CD4-positive, alpha-beta memory T cell (primary cell): ENCODE data around the gene ORAI2. TPM values are rescaled to one million over a fixed set of nuclear protein-coding genes. Genes with fewer than 3 reads are reported as not detected.
"Not testable (repeated sequence)": the region's sequence is repeated elsewhere in the genome, so short reads cannot be mapped to it uniquely, and the experiment has no call there.

Experiments
- CTCF ChIA-PET: fragments of 350-600 bp; sonication (Branson Sonifier 250); formaldehyde crosslinking; loops from one replicate; lab custom pipeline; 2021; ENCODE audit warnings: inconsistent platforms; ENCODE audit not compliant: partially characterized antibody; lab: Charles Lee
- POLR2A ChIA-PET: fragments of 350-600 bp; sonication (Branson Sonifier 250); formaldehyde crosslinking; loops from one replicate; lab custom pipeline; 2021; ENCODE audit not compliant: partially characterized antibody; lab: Charles Lee
- DNase-seq, 5 donors: peaks; one replicate each; pipeline versions ENCODE4 v3.0.0 to v3.0.0-alpha.2; 2020 to 2022; ENCODE audit warnings: mixed read lengths in 1 of 5
- H3K27ac ChIP-seq: one replicate; pipeline ENCODE4 v1.7.0; 2013; ENCODE audit warnings: low read depth, low read length
- H3K27me3 ChIP-seq: 2 replicates; pipeline ENCODE4 v1.7.0; 2013; ENCODE audit warnings: mild to moderate bottlenecking, low read length, moderate library complexity; ENCODE audit not compliant: insufficient read depth
- H3K36me3 ChIP-seq: 2 replicates; pipeline ENCODE4 v1.7.0; 2013; ENCODE audit warnings: mild to moderate bottlenecking, low read length, moderate library complexity; ENCODE audit not compliant: insufficient read depth
- H3K4me1 ChIP-seq: 2 replicates; pipeline ENCODE4 v1.7.0; 2013; ENCODE audit warnings: mild to moderate bottlenecking, low read length, moderate library complexity; ENCODE audit not compliant: insufficient read depth
- H3K4me3 ChIP-seq, 2 donors: one replicate each; pipeline ENCODE4 v1.7.0; 2013; ENCODE audit warnings: low read length in 2 of 2, mild to moderate bottlenecking in 1 of 2
- H3K9me3 ChIP-seq, 2 donors: one replicate each; pipeline ENCODE4 v1.7.0; 2013; ENCODE audit warnings: low read length in 2 of 2, control low read depth in 1 of 2; ENCODE audit not compliant: control insufficient read depth in 1 of 2
- H3K27ac Mint-ChIP-seq, 7 donors: one replicate each; pipeline ENCODE4 v1.8.0; 2020 to 2021; ENCODE audit warnings: mixed read lengths in 7 of 7, mild to moderate bottlenecking in 6 of 7, inconsistent platforms in 3 of 7, moderate library complexity in 3 of 7
- H3K27me3 Mint-ChIP-seq, 2 donors: one replicate each; pipeline ENCODE4 v1.8.0; 2020 to 2021; ENCODE audit warnings: mixed read lengths in 2 of 2
- H3K36me3 Mint-ChIP-seq, 2 donors: one replicate each; pipeline ENCODE4 v1.8.0; 2020 to 2021; ENCODE audit warnings: mixed read lengths in 2 of 2, inconsistent platforms in 1 of 2, mild to moderate bottlenecking in 1 of 2
- H3K4me1 Mint-ChIP-seq, 4 donors: one replicate each; pipeline ENCODE4 v1.8.0; 2020 to 2021; ENCODE audit warnings: mixed read lengths in 4 of 4, mild to moderate bottlenecking in 1 of 4
- H3K4me3 Mint-ChIP-seq, 8 donors: one replicate each; pipeline ENCODE4 v1.8.0; 2020 to 2021; ENCODE audit warnings: mixed read lengths in 8 of 8, mild to moderate bottlenecking in 7 of 8, moderate library complexity in 6 of 8, inconsistent platforms in 3 of 8
- H3K9me3 Mint-ChIP-seq, 8 donors: one replicate each; pipeline ENCODE4 v1.8.0; 2020 to 2021; ENCODE audit warnings: mixed read lengths in 8 of 8, mild to moderate bottlenecking in 5 of 8, inconsistent platforms in 3 of 8, moderate library complexity in 1 of 8
- intact Hi-C: fragments of 100-400 bp; cut with micrococcal nuclease; formaldehyde crosslinking; loops from one replicate; pipeline ENCODE4 v1.15.1; 2023
- polyA plus RNA-seq, 2 donors: library from polyadenylated mRNA; unstranded; fragments of 300-500 nt; fragmentation: Illumina TruSeq; gene quantifications; one replicate each; pipeline ENCODE4 v1.2.3, GENCODE V29; 2021
- total RNA-seq, 2 experiments: library from RNA; stranded (reverse); gene quantifications; one replicate each; pipeline ENCODE4 v1.2.3, GENCODE V29; 2021

ORAI2 gene
- total and polyA plus RNA-seq, 4 experiments from 2014 or later = 29.0 to 53.3 (median 37.2) TPM

GRCh38 chr7:102469351-102469971 lies 36.1 kb downstream of the ORAI2 start:
- H3K27me3 Mint-ChIP-seq = no peaks in the 10 kb centered on the region
- H3K4me3 Mint-ChIP-seq = no peak overlapping the region
- H3K4me1 Mint-ChIP-seq = peaks cover 6 to 25% (median 15%) of the 10 kb centered on the region in 4 donors
- H3K27me3 ChIP-seq = no peaks in the 10 kb centered on the region
- no peak overlapping the region for H3K27ac Mint-ChIP-seq
- H3K36me3 ChIP-seq = peaks cover 20% of the 10 kb centered on the region
- DNase-seq = no peak
- CTCF ChIA-PET = no interaction called here
- intact Hi-C loops = no loop called here
- peaks cover 4 to 27% of the 10 kb centered on the region in 2 donors for H3K36me3 Mint-ChIP-seq
- POLR2A ChIA-PET = interaction anchor here (0.6 to 1.6 kb wide), 2 partner anchors 38 to 50 kb away, joined by 3 read pairs; no protein-coding TSS in a partner anchor
- peaks cover 13% of the 10 kb centered on the region for H3K4me1 ChIP-seq
- no peak overlapping the region for H3K27ac ChIP-seq
- no peaks in the 10 kb centered on the region for H3K9me3 Mint-ChIP-seq
- no peaks in the 10 kb centered on the region for H3K9me3 ChIP-seq
- no peak overlapping the region for H3K4me3 ChIP-seq

GRCh38 chr7:102469972-102470825 lies 36.8 kb downstream of the ORAI2 start:
- DNase-seq = no peak
- peak overlapping the region in 2 of 7 donors; percentile 12 to 74 for H3K27ac Mint-ChIP-seq

GRCh38 chr7:102471791-102472125 lies 38.4 kb downstream of the ORAI2 start:
- peaks cover 20% of the 10 kb centered on the region for H3K36me3 ChIP-seq
- H3K27me3 ChIP-seq = no peaks in the 10 kb centered on the region
- peaks cover 3 to 27% of the 10 kb centered on the region in 2 donors for H3K36me3 Mint-ChIP-seq
- H3K27ac Mint-ChIP-seq = peak overlapping the region in 1 of 7 donors; percentile 46
- DNase-seq = no peak
- H3K4me1 Mint-ChIP-seq = peaks cover 1 to 6% (median 4%) of the 10 kb centered on the region in 4 donors
- CTCF ChIA-PET = interaction anchor here (1.9 kb wide), 1 partner anchor 58 kb away, joined by 6 read pairs; no protein-coding TSS in a partner anchor
- intact Hi-C loops = no loop called here
- H3K9me3 Mint-ChIP-seq = no peaks in the 10 kb centered on the region
- no peak overlapping the region for H3K27ac ChIP-seq
- H3K4me3 Mint-ChIP-seq = no peak overlapping the region
- H3K27me3 Mint-ChIP-seq = no peaks in the 10 kb centered on the region
- no peaks in the 10 kb centered on the region for H3K9me3 ChIP-seq
- POLR2A ChIA-PET = interaction anchor here (1.0 kb wide), 1 partner anchor 45 kb away, joined by 4 read pairs; no protein-coding TSS in a partner anchor
- H3K4me1 ChIP-seq = no peaks in the 10 kb centered on the region
- H3K4me3 ChIP-seq = no peak overlapping the region

More at GRCh38 chr7:102469972-102470825, 36.8 kb downstream of the ORAI2 start:
- ChIA-PET POLR2A (interaction anchor here (0.6 to 1.6 kb wide), 2 partner anchors 38 to 51 kb away, joined by 3 read pairs; no protein-coding TSS in a partner anchor), CTCF (interaction anchor here (0.8 kb wide), 1 partner anchor 67 kb away, joined by 3 read pairs; no protein-coding TSS in a partner anchor)
- Histone ChIP-seq H3K4me1 (peaks cover 13% of the 10 kb centered on the region), H3K9me3 (no peaks in the 10 kb centered on the region), H3K4me3 (no peak overlapping the region), H3K36me3 (peaks cover 20% of the 10 kb centered on the region), H3K27me3 (no peaks in the 10 kb centered on the region), H3K27ac (no peak overlapping the region)
- intact Hi-C loops = no loop called here
- Mint-ChIP-seq H3K4me3 (no peak overlapping the region), H3K4me1 (peaks cover 6 to 22% (median 14%) of the 10 kb centered on the region in 4 donors), H3K27me3 (no peaks in the 10 kb centered on the region), H3K9me3 (no peaks in the 10 kb centered on the region), H3K36me3 (peaks cover 4 to 27% of the 10 kb centered on the region in 2 donors)

GRCh38 chr7:102472126-102473041 lies 39.0 kb downstream of the ORAI2 start:
- H3K27ac Mint-ChIP-seq = peak overlapping the region in 1 of 7 donors; percentile 35
- Histone ChIP-seq H3K9me3 (no peaks in the 10 kb centered on the region), H3K36me3 (peaks cover 20% of the 10 kb centered on the region), H3K27me3 (no peaks in the 10 kb centered on the region), H3K4me1 (no peaks in the 10 kb centered on the region), H3K27ac (no peak overlapping the region), H3K4me3 (no peak overlapping the region)
- no peak for DNase-seq
- intact Hi-C loops = no loop called here
- H3K9me3 Mint-ChIP-seq = no peaks in the 10 kb centered on the region
- no peak overlapping the region for H3K4me3 Mint-ChIP-seq
- H3K27me3 Mint-ChIP-seq = no peaks in the 10 kb centered on the region
- CTCF ChIA-PET = interaction anchor here (1.9 kb wide), 1 partner anchor 58 kb away, joined by 6 read pairs; no protein-coding TSS in a partner anchor
- H3K4me1 Mint-ChIP-seq = peaks cover 0 to under 1% (median 0%) of the 10 kb centered on the region in 4 donors
- peaks cover 0 to 22% of the 10 kb centered on the region in 2 donors for H3K36me3 Mint-ChIP-seq
- POLR2A ChIA-PET = interaction anchor here (1.0 to 1.2 kb wide), 2 partner anchors 46 kb away, joined by 3 to 4 read pairs; no protein-coding TSS in a partner anchor

- POLR2A ChIA-PET = interaction anchor here (1.2 kb wide), 1 partner anchor 47 kb away, joined by 3 read pairs; no protein-coding TSS in a partner anchor
- H3K9me3 Mint-ChIP-seq = no peaks in the 10 kb centered on the region
- no peak overlapping the region for H3K4me3 Mint-ChIP-seq
- H3K27me3 ChIP-seq = no peaks in the 10 kb centered on the region
- no peaks in the 10 kb centered on the region for H3K9me3 ChIP-seq
- peaks cover 0 to under 1% (median 0%) of the 10 kb centered on the region in 4 donors for H3K4me1 Mint-ChIP-seq
- peaks cover 0 to 22% of the 10 kb centered on the region in 2 donors for H3K36me3 Mint-ChIP-seq
- no peaks in the 10 kb centered on the region for H3K4me1 ChIP-seq
- H3K27ac ChIP-seq = no peak overlapping the region
- H3K27me3 Mint-ChIP-seq = no peaks in the 10 kb centered on the region
- DNase-seq = no peak
- CTCF ChIA-PET = interaction anchor here (1.9 kb wide), 1 partner anchor 59 kb away, joined by 6 read pairs; no protein-coding TSS in a partner anchor
- intact Hi-C loops = no loop called here
- peaks cover 20% of the 10 kb centered on the region for H3K36me3 ChIP-seq
- no peak overlapping the region for H3K4me3 ChIP-seq
- H3K27ac Mint-ChIP-seq = peak overlapping the region in 1 of 7 donors; percentile 35
These were observed 40.1 kb downstream of the ORAI2 start for GRCh38 chr7:102473271-102473991.

- H3K9me3 Mint-ChIP-seq, H3K27ac ChIP-seq, H3K4me3 Mint-ChIP-seq, intact Hi-C loops, H3K4me1 Mint-ChIP-seq, H3K27me3 Mint-ChIP-seq, POLR2A ChIA-PET, DNase-seq, H3K9me3 ChIP-seq, H3K4me3 ChIP-seq, H3K27me3 ChIP-seq, H3K27ac Mint-ChIP-seq, CTCF ChIA-PET, H3K4me1 ChIP-seq: not testable (repeated sequence)
- H3K36me3 ChIP-seq = peaks cover 20% of the 10 kb centered on the region
- H3K36me3 Mint-ChIP-seq = peaks cover 0 to 24% of the 10 kb centered on the region in 2 donors
These were observed 40.7 kb downstream of the ORAI2 start for GRCh38 chr7:102474116-102474515.
